SK-N-SH treated with all-trans-retinoic acid at 6 μM for 48 hours (cell line): ENCODE results near the gene KRT80.
A peak's percentile ranks its signal among the peaks of the same experiment; 100 is the strongest.

ENCODE experiments used
- ATAC-seq: fragments of 200-7000 bp; cut with Tn5 transposase; 3 replicates; pipeline ENCODE4 v1.9.1; 2020; ENCODE audit warnings: mild to moderate bottlenecking, moderate library complexity
- ARNTL ChIP-seq: fragments of 450-650 bp; formaldehyde crosslinking; IDR thresholded peaks from 2 replicates; pipeline ENCODE4 v1.5.0; 2020; ENCODE audit warnings: low read depth, mild to moderate bottlenecking, moderate library complexity, borderline replicate concordance
- BACH2 ChIP-seq: fragments of 250-450 bp; sonication (Bioruptor Pico); IDR thresholded peaks from 2 replicates; pipeline ENCODE4 v1.9.0; 2021; ENCODE audit warnings: mild to moderate bottlenecking, borderline replicate concordance
- ESRRG ChIP-seq: fragments of 250-450 bp; sonication (Bioruptor Pico); IDR thresholded peaks from 2 replicates; pipeline ENCODE4 v1.6.1; 2021; ENCODE audit warnings: mild to moderate bottlenecking
- GLIS3 ChIP-seq: fragments of 250-450 bp; sonication (Bioruptor Pico); IDR thresholded peaks from 2 replicates; pipeline ENCODE4 v1.5.0; 2020; ENCODE audit warnings: mild to moderate bottlenecking, moderate library complexity
- ISL1 ChIP-seq: fragments of 250-450 bp; sonication (Bioruptor Pico); IDR thresholded peaks from 2 replicates; pipeline ENCODE4 v2.1.2; 2022; ENCODE audit warnings: mild to moderate bottlenecking, moderate library complexity
- OSR1 ChIP-seq: fragments of 250-450 bp; sonication (Bioruptor Pico); IDR thresholded peaks from 2 replicates; pipeline ENCODE4 v1.8.0; 2022; ENCODE audit warnings: moderate library complexity, mild to moderate bottlenecking, inconsistent platforms
- PPARA ChIP-seq: fragments of 250-450 bp; sonication (Bioruptor Pico); IDR thresholded peaks from 2 replicates; pipeline ENCODE4 v1.5.0; 2020; ENCODE audit warnings: mild to moderate bottlenecking, borderline replicate concordance
- RARB ChIP-seq: fragments of 250-450 bp; sonication (Bioruptor Pico); IDR thresholded peaks from 2 replicates; pipeline ENCODE4 v1.8.0; 2021; ENCODE audit warnings: mild to moderate bottlenecking, moderate library complexity
- SNAI2 ChIP-seq: fragments of 250-450 bp; sonication (Bioruptor Pico); IDR thresholded peaks from 2 replicates; pipeline ENCODE4 v1.5.0; 2020; ENCODE audit warnings: mild to moderate bottlenecking, moderate library complexity
- TCF4 ChIP-seq: fragments of 250-450 bp; sonication (Bioruptor Pico); IDR thresholded peaks from 2 replicates; pipeline ENCODE4 v1.8.0; 2021; ENCODE audit warnings: mild to moderate bottlenecking, moderate library complexity, borderline replicate concordance
- TOX ChIP-seq: fragments of 250-450 bp; sonication (Bioruptor Pico); IDR thresholded peaks from 2 replicates; pipeline ENCODE4 v1.8.0; 2021; ENCODE audit warnings: mild to moderate bottlenecking, moderate library complexity, borderline replicate concordance
- ZC3H10 ChIP-seq: fragments of 250-450 bp; sonication (Bioruptor Pico); IDR thresholded peaks from 2 replicates; pipeline ENCODE4 v1.5.1; 2021; ENCODE audit warnings: mild to moderate bottlenecking, moderate library complexity
- ZFP30 ChIP-seq: fragments of 450-650 bp; formaldehyde crosslinking; IDR thresholded peaks from 2 replicates; pipeline ENCODE4 v1.5.0; 2022; ENCODE audit warnings: mild to moderate bottlenecking, moderate library complexity
- ZNF565 ChIP-seq: fragments of 450-650 bp; formaldehyde crosslinking; conservative IDR thresholded peaks from 2 replicates; pipeline ENCODE4 v1.5.0; 2020; ENCODE audit warnings: low read depth, mild to moderate bottlenecking, moderate library complexity
- ZNF70 ChIP-seq: fragments of 450-650 bp; formaldehyde crosslinking; IDR thresholded peaks from 2 replicates; pipeline ENCODE4 v1.5.0; 2020; ENCODE audit warnings: mild to moderate bottlenecking, moderate library complexity
- ZNF8 ChIP-seq: fragments of 450-650 bp; formaldehyde crosslinking; IDR thresholded peaks from 2 replicates; pipeline ENCODE4 v1.5.0; 2020; ENCODE audit warnings: mild to moderate bottlenecking, moderate library complexity
- TF ChIP-seq, protein P1 (sequence below): fragments of 250-450 bp; sonication (Bioruptor Pico); IDR thresholded peaks from 2 replicates; pipeline ENCODE4 v1.5.1; 2020; ENCODE audit warnings: low read depth, mild to moderate bottlenecking, moderate library complexity
- TF ChIP-seq, protein P2 (sequence below): fragments of 250-450 bp; sonication (Bioruptor Pico); IDR thresholded peaks from 2 replicates; pipeline ENCODE4 v1.8.0; 2021; ENCODE audit warnings: low read depth, mild to moderate bottlenecking, moderate library complexity, borderline replicate concordance
- TF ChIP-seq, protein P3 (sequence below): fragments of 250-450 bp; sonication (Bioruptor Pico); IDR thresholded peaks from 2 replicates; pipeline ENCODE4 v1.5.1; 2021; ENCODE audit warnings: mild to moderate bottlenecking, moderate library complexity
- TF ChIP-seq, protein P4 (sequence below): fragments of 250-450 bp; sonication (Bioruptor Pico); IDR thresholded peaks from 2 replicates; pipeline ENCODE4 v1.5.0; 2020; ENCODE audit warnings: mild to moderate bottlenecking, moderate library complexity

KRT80 gene

DNA sequence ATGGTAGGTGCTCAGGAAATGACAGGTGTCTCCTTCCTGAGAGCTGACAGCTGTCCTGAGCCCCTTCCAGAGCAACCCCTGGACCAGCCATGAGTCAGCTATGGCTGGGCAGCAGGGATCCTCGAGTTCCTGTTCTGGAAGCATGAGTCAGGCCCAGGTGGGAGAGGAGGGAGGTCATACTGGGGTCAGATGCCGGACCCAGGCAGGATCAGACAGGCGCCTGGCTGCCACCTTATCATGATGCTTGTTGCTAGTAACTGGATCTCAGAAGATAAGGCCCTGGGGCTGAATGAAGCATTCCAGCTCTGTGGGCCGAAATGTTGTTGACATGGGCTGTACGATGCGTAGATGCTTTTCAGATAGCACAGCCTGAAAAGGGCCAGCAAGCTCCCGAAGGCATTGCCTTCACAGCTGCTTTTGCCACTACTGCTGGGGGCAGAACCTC lies 23.8 kb upstream of the KRT80 start (continued):
- TF ChIP-seq, protein P1, sequence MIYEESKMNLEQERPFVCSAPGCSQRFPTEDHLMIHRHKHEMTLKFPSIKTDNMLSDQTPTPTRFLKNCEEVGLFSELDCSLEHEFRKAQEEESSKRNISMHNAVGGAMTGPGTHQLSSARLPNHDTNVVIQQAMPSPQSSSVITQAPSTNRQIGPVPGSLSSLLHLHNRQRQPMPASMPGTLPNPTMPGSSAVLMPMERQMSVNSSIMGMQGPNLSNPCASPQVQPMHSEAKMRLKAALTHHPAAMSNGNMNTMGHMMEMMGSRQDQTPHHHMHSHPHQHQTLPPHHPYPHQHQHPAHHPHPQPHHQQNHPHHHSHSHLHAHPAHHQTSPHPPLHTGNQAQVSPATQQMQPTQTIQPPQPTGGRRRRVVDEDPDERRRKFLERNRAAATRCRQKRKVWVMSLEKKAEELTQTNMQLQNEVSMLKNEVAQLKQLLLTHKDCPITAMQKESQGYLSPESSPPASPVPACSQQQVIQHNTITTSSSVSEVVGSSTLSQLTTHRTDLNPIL (CRISPR knock-in tag) = 0 out of 2 replicates have a peak, but pooled peaks have one; percentile 12
- TF ChIP-seq ZC3H10 (CRISPR knock-in tag) (no peak), ARNTL (no peak)

DNA sequence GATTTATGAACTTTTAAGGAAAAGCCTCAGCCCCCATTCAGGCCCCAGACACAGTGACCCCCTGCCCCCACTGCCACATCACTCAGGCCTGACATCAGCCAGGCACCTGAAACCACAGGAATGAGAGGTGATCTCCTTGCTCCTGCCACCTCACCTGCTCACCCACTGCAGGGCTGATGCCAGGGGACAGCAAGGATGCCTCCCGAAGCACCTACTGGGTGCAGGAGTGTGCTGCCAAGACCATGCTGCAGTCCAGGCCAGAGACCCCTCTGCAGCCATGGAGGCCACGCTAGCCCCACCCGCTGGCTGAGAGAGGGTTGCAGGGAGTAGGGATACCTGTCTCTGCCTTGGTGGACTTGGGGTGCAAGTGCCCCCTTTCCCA lies 22.6 kb upstream of the KRT80 start:
- no peak for TF ChIP-seq ZFP30 (CRISPR knock-in tag)
- TF ChIP-seq ARNTL = no peak
- TF ChIP-seq ZC3H10 (CRISPR knock-in tag) = no peak
- TF ChIP-seq ISL1 (CRISPR knock-in tag) = no peak
- no peak for TF ChIP-seq BACH2 (CRISPR knock-in tag)
- TF ChIP-seq, all 23 proteins: peak for 0
- ATAC-seq = peak; percentile 32

DNA sequence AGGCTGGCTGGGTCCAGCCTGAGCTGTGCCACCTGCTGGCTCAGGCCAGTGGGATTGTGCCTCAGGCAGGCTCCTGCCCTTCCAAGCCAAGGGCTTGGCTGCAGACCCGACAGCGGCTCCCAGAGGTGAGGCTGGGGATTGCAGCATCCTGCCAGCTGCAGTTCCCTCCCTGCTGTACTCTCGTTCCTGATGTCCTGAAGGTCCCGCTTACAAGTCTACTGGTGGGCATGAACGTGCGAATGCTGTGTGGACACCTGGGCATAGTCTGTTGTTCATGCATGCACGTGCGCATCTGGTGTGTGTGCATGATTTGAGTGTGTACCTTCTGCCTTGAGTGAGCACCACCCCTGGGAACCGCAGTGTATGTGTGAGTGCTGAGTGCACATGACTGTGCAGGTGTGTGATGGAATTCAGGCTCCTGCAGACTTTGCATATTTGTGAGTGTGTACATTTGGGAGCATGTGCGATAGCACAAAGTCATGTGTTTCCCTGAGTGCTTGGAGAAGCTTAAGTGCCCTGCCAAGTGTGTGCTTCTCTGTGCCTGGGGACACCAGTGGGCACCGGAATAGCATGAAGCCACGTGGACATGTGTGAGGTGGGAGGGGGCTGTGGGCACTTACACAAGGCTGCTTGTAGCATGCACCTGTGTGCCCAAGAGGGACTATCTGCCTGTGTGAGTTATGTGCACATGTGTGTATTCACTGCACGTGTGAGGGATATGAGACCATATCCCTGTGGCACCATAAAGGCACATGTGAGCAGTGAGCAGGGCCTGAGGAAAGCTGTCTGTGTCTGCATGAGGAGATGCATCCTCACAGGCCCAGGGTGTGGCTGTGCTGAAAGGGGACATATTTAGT lies 22.0 kb upstream of the KRT80 start:
- ATAC-seq = peak; percentile 95
- no peak for TF ChIP-seq ESRRG (CRISPR knock-in tag)
- 0 out of 2 replicates have a peak, but pooled peaks have one; percentile 9 for TF ChIP-seq ZNF8 (CRISPR knock-in tag)
- TF ChIP-seq RARB = no peak

DNA sequence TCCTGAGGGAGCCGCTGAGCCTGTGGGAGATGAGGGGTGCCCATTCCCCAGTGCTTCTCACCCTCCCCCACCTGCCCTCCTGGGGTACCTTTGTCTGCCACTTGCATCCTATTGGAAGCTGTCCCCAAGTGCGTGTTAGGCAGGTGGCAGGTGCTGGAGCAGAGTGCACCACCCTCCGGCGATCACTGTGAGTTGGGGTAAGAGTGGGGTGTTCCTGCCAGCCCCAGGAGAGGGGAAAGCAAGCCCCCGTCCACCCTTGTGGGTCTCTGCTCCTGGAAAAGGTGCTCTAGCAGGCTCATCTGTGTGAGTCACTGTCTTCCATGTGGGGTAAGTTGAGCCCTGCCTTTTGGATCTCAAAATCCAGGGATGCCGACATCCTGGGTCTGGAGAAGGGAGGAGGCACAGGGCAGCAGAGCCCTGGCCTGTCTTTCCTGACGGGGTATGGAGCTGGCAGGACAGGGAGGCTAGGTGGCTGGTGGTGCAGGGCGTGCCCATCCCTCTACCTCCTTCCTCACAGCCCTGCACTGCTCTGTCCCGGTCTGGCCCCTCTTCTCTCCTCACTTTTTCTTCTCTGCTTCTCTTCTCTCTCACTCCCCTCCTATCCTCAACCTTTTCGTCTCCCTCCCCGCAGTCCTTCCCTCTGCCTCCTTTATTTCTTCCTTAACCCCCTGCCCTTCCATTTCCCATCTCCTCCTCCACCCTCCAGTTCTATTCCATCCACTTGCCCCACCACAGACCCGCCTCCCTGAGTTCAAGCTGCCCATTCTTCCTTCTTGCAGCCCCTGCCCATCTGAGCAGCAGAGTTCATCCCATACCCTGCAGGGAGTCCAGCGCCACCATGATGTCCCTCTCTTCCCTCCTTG lies 21.1 kb upstream of the KRT80 start:
- no peak for ATAC-seq
- TF ChIP-seq BACH2 (CRISPR knock-in tag) = no peak
- TF ChIP-seq ARNTL = no peak; the same call in 1 of the 2 replicates
- TF ChIP-seq, protein P2, sequence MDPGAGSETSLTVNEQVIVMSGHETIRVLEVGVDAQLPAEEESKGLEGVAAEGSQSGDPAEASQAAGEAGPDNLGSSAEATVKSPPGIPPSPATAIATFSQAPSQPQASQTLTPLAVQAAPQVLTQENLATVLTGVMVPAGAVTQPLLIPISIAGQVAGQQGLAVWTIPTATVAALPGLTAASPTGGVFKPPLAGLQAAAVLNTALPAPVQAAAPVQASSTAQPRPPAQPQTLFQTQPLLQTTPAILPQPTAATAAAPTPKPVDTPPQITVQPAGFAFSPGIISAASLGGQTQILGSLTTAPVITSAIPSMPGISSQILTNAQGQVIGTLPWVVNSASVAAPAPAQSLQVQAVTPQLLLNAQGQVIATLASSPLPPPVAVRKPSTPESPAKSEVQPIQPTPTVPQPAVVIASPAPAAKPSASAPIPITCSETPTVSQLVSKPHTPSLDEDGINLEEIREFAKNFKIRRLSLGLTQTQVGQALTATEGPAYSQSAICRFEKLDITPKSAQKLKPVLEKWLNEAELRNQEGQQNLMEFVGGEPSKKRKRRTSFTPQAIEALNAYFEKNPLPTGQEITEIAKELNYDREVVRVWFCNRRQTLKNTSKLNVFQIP (CRISPR knock-in tag) = no peak
- TF ChIP-seq GLIS3 = no peak
- TF ChIP-seq, protein P3, sequence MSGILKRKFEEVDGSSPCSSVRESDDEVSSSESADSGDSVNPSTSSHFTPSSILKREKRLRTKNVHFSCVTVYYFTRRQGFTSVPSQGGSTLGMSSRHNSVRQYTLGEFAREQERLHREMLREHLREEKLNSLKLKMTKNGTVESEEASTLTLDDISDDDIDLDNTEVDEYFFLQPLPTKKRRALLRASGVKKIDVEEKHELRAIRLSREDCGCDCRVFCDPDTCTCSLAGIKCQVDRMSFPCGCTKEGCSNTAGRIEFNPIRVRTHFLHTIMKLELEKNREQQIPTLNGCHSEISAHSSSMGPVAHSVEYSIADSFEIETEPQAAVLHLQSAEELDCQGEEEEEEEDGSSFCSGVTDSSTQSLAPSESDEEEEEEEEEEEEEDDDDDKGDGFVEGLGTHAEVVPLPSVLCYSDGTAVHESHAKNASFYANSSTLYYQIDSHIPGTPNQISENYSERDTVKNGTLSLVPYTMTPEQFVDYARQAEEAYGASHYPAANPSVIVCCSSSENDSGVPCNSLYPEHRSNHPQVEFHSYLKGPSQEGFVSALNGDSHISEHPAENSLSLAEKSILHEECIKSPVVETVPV = no peak
- TF ChIP-seq, protein P4, sequence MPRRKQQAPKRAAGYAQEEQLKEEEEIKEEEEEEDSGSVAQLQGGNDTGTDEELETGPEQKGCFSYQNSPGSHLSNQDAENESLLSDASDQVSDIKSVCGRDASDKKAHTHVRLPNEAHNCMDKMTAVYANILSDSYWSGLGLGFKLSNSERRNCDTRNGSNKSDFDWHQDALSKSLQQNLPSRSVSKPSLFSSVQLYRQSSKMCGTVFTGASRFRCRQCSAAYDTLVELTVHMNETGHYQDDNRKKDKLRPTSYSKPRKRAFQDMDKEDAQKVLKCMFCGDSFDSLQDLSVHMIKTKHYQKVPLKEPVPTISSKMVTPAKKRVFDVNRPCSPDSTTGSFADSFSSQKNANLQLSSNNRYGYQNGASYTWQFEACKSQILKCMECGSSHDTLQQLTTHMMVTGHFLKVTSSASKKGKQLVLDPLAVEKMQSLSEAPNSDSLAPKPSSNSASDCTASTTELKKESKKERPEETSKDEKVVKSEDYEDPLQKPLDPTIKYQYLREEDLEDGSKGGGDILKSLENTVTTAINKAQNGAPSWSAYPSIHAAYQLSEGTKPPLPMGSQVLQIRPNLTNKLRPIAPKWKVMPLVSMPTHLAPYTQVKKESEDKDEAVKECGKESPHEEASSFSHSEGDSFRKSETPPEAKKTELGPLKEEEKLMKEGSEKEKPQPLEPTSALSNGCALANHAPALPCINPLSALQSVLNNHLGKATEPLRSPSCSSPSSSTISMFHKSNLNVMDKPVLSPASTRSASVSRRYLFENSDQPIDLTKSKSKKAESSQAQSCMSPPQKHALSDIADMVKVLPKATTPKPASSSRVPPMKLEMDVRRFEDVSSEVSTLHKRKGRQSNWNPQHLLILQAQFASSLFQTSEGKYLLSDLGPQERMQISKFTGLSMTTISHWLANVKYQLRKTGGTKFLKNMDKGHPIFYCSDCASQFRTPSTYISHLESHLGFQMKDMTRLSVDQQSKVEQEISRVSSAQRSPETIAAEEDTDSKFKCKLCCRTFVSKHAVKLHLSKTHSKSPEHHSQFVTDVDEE = no peak
- no peak; the same call in 1 of the 2 replicates for TF ChIP-seq TCF4
- no peak for TF ChIP-seq OSR1 (CRISPR knock-in tag)
- TF ChIP-seq PPARA (CRISPR knock-in tag) = no peak
- TF ChIP-seq TOX (CRISPR knock-in tag) = no peak
- TF ChIP-seq ZC3H10 (CRISPR knock-in tag) = no peak
- TF ChIP-seq, protein P1 (CRISPR knock-in tag) = no peak
- no peak for TF ChIP-seq SNAI2 (CRISPR knock-in tag)
- no peak for TF ChIP-seq ZNF70
- no peak for TF ChIP-seq ZNF565 (CRISPR knock-in tag)
- no peak for TF ChIP-seq ZFP30 (CRISPR knock-in tag)
- no peak for TF ChIP-seq ESRRG (CRISPR knock-in tag)
- no peak; the same call in 1 of the 2 replicates for TF ChIP-seq ZNF8 (CRISPR knock-in tag)
